ENCODE results near the gene UTP25. TPM values are rescaled to one million over a fixed set of nuclear protein-coding genes. Genes with fewer than 3 reads are reported as not detected.

UTP25 gene
- total and polyA plus RNA-seq, 8 donors, result 1.1 to 10.6 (median 2.2) TPM

DNA sequence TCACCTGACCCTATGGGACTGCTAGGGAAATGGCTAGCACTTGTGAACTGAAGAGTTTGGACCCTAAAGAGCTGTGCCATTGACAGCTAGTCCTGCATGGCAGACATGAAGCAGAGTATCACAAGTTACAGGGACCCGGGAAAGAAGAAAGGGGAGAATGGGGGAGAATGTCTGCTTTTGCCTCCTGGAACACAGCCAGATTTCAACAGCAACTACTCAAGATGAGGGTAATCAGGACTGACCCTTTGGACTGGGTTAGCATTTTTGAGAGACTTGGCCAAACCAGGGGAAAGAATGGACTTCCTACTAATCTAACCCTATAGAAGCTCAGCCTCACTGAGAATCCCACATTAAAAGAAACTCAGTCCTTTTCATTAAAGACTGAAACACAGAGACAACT lies 8.7 kb upstream of the UTP25 start:
- Histone ChIP-seq H3K36me3 (no peaks in the 10 kb centered on the region), H3K9me3 (no peaks in the 10 kb centered on the region), H3K4me1 (peaks cover 0 to 9% (median 4%) of the 10 kb centered on the region in 4 donors), H3K27me3 (peaks cover 0 to 7% (median 3%) of the 10 kb centered on the region in 3 donors), H3K4me3 (no peak overlapping the region), H3K27ac (no peak overlapping the region)
- intact Hi-C loops (cut with DNase I; ENCODE audit: low total_unique reads), result no loop called here
- WGBS, 5 donors, result 17 to 82% (median 23%) methylated on average over 1 of the region's 1 CpG
- no peak for TF ChIP-seq EP300 (IDR thresholded peaks at IDR 0.05)
- TF ChIP-seq POLR2A (IDR thresholded peaks at IDR 0.05), result no peak
- TF ChIP-seq, protein P1, sequence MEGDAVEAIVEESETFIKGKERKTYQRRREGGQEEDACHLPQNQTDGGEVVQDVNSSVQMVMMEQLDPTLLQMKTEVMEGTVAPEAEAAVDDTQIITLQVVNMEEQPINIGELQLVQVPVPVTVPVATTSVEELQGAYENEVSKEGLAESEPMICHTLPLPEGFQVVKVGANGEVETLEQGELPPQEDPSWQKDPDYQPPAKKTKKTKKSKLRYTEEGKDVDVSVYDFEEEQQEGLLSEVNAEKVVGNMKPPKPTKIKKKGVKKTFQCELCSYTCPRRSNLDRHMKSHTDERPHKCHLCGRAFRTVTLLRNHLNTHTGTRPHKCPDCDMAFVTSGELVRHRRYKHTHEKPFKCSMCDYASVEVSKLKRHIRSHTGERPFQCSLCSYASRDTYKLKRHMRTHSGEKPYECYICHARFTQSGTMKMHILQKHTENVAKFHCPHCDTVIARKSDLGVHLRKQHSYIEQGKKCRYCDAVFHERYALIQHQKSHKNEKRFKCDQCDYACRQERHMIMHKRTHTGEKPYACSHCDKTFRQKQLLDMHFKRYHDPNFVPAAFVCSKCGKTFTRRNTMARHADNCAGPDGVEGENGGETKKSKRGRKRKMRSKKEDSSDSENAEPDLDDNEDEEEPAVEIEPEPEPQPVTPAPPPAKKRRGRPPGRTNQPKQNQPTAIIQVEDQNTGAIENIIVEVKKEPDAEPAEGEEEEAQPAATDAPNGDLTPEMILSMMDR (IDR thresholded peaks at IDR 0.05), result no peak
- TF ChIP-seq POLR2AphosphoS5 (IDR thresholded peaks at IDR 0.05), result no peak
- DNase-seq, result no peak

GRCh38 chr1:209820986-209821385 lies 6.8 kb upstream of the UTP25 start:
- no peak for DNase-seq
- Histone ChIP-seq H3K27me3 (peaks cover 0 to 7% (median 3%) of the 10 kb centered on the region in 3 donors), H3K4me3 (no peak overlapping the region), H3K36me3 (no peaks in the 10 kb centered on the region), H3K9me3 (no peaks in the 10 kb centered on the region), H3K27ac (no peak overlapping the region), H3K4me1 (peaks cover 0 to 9% (median 4%) of the 10 kb centered on the region in 4 donors)
- 39 to 55% (median 44%) methylated on average over 4 of the region's 4 CpGs for WGBS, 5 donors
- intact Hi-C loops (cut with DNase I; ENCODE audit: low total_unique reads), result no loop called here
- no peak for TF ChIP-seq POLR2A (IDR thresholded peaks at IDR 0.05)
- TF ChIP-seq, protein P1 (IDR thresholded peaks at IDR 0.05), result no peak
- no peak for TF ChIP-seq POLR2AphosphoS5 (IDR thresholded peaks at IDR 0.05)
- TF ChIP-seq EP300 (IDR thresholded peaks at IDR 0.05), result no peak

DNA sequence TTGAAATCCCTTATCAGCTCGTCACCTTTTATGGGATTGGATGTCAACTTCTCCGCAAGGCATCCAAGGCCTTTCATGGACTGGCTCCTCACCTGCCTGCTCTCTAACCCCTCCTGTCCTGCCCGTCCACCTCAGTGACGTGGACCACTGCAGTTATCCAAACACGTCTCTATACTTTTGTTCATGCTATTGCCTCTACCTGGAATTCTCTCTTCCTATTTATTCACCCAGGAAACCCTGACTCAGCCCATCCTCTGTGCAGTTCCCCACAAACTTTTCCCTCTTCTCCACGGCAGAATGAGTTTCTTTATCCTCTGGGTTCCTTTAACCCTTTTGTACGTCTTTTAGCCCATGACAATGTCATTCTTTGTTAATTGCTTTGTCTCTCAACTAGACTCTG lies 5.1 kb upstream of the UTP25 start:
- peaks cover 0 to 7% (median 3%) of the 10 kb centered on the region in 3 donors for H3K27me3 ChIP-seq
- H3K4me1 ChIP-seq, result peaks cover 4 to 11% (median 9%) of the 10 kb centered on the region in 4 donors
- WGBS, 5 donors, result 40 to 59% (median 48%) methylated on average over 7 of the region's 7 CpGs
- intact Hi-C loops (cut with DNase I; ENCODE audit: low total_unique reads), result no loop called here
- H3K9me3 ChIP-seq, result no peaks in the 10 kb centered on the region
- H3K27ac ChIP-seq, result no peak overlapping the region
- TF ChIP-seq EP300 (IDR thresholded peaks at IDR 0.05) (no peak), POLR2A (IDR thresholded peaks at IDR 0.05) (no peak), POLR2AphosphoS5 (IDR thresholded peaks at IDR 0.05) (no peak)
- TF ChIP-seq, protein P1 (IDR thresholded peaks at IDR 0.05), result no peak
- DNase-seq, result no peak
- H3K36me3 ChIP-seq, result no peaks in the 10 kb centered on the region
- no peak overlapping the region for H3K4me3 ChIP-seq

DNA sequence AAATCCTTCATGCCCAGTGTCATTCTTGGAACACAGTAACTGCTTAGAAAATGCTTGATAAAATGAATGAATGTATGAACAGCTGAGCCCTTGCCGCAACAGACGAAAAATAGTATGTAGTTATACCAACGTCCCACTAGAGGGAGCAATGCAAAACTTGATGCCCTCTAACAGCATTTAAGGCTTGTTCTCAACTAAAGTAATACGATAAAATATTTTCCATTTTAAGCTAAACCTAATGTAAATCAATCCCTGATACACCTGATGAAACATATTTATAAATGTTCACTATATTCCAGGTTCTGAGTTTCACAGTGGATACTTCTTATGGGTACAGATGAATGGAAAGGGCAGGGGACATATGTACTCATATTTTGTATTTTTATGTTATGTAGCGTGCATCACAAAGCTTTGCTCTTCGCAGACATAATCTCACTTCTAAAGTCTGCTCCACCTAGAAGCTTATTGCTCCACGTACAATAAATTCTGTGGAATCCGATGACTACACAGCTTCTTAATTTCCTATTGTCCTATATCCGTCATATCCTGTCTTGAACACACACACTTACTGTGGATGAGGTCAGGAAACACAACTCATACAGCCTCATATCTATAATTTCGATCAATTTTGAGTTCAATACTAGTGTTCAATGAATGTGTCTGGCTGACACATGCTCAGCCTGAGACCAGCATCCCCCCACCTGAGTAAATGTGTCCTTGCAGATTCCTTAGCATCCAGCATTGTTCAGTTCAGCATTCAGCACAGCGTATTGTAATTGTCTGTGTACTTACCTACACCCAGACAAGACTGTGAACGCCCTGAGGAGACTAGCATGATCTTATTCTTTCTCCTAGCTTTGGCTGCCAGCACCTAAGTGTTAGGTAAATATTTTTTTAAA lies 4.4 kb upstream of the UTP25 start:
- peaks cover 6 to 12% (median 10%) of the 10 kb centered on the region in 4 donors for H3K4me1 ChIP-seq
- H3K4me3 ChIP-seq, result no peak overlapping the region
- H3K36me3 ChIP-seq, result no peaks in the 10 kb centered on the region
- 34 to 40% (median 37%) methylated on average over 12 of the region's 12 CpGs for WGBS, 5 donors
- DNase-seq, result peak in 1 of 2 donors; percentile 82
- intact Hi-C loops (cut with DNase I; ENCODE audit: low total_unique reads), result no loop called here
- no peak for TF ChIP-seq POLR2AphosphoS5 (IDR thresholded peaks at IDR 0.05)
- no peak for TF ChIP-seq EP300 (IDR thresholded peaks at IDR 0.05)
- TF ChIP-seq POLR2A (IDR thresholded peaks at IDR 0.05), result no peak
- TF ChIP-seq, protein P1 (IDR thresholded peaks at IDR 0.05), result peak in 5 of 7 experiments; percentile 41 to 68 (median 55)
- no peak overlapping the region for H3K27ac ChIP-seq
- H3K9me3 ChIP-seq, result no peaks in the 10 kb centered on the region
- peaks cover 0 to 7% (median 3%) of the 10 kb centered on the region in 3 donors for H3K27me3 ChIP-seq

All from stomach (tissue), 9 donors.